GM12801 (cell line): ENCODE data around the gene SEC22A.

Experiments
- CTCF ChIP-seq: IDR thresholded peaks from one replicate; pipeline ENCODE4 v1.5.1; 2011; ENCODE audit warnings: control low read depth; ENCODE audit not compliant: insufficient read length; ENCODE audit errors: extremely low read depth

SEC22A gene

GRCh38 chr3:123290107-123290930 is 88.6 kb downstream of the SEC22A start:
- no peak for TF ChIP-seq CTCF

GRCh38 chr3:123290962-123291361 is 89.2 kb downstream of the SEC22A start:
- no peak for TF ChIP-seq CTCF

- TF ChIP-seq CTCF, result no peak
These were observed 89.7 kb downstream of the SEC22A start for GRCh38 chr3:123291404-123291803.

- TF ChIP-seq CTCF, result no peak
These were observed 90.9 kb downstream of the SEC22A start for GRCh38 chr3:123292321-123293310.

GRCh38 chr3:123294296-123294938 is 92.7 kb downstream of the SEC22A start:
- no peak for TF ChIP-seq CTCF

GRCh38 chr3:123295171-123295900 is 93.6 kb downstream of the SEC22A start:
- TF ChIP-seq CTCF, result no peak
